Liver (tissue), 3 donors: ENCODE results near the gene CDH4.

Experiments used
- EGR1 ChIP-seq, 2 donors: IDR thresholded peaks; 2 replicates each; pipeline ENCODE4 v1.6.1; 2016 to 2018; ENCODE audit warnings: antibody characterized with exemption in 2 of 2, low read depth in 2 of 2
- GABPA ChIP-seq, 2 donors: IDR thresholded peaks in 1 of 2; conservative IDR thresholded peaks in 1 of 2; 2 replicates each; pipeline ENCODE4 v1.6.1; 2016; ENCODE audit warnings: antibody characterized with exemption in 2 of 2, mild to moderate bottlenecking in 1 of 2, moderate library complexity in 1 of 2
- JUND ChIP-seq, 2 donors: IDR thresholded peaks; 2 replicates each; pipeline ENCODE4 v1.6.1; 2016; ENCODE audit warnings: antibody characterized with exemption in 2 of 2
- RAD21 ChIP-seq, 2 donors: IDR thresholded peaks; 2 replicates each; pipeline ENCODE4 v1.6.1; 2016; ENCODE audit warnings: antibody characterized with exemption in 2 of 2, mild to moderate bottlenecking in 2 of 2
- SP1 ChIP-seq: IDR thresholded peaks from 2 replicates; pipeline ENCODE4 v1.6.1; 2018; ENCODE audit warnings: antibody characterized with exemption, mild to moderate bottlenecking
- YY1 ChIP-seq: IDR thresholded peaks from 2 replicates; pipeline ENCODE4 v1.6.1; 2016; ENCODE audit warnings: antibody characterized with exemption, mild to moderate bottlenecking
- TF ChIP-seq, protein P1 (sequence below): fragments of 150-350 bp; IDR thresholded peaks from 2 replicates; pipeline ENCODE4 v1.5.1; 2017; ENCODE audit warnings: improper control_type of control experiment, low read depth, low read length; ENCODE audit not compliant: missing input control
- TF ChIP-seq, protein P2 (sequence below): IDR thresholded peaks from 2 replicates; pipeline ENCODE4 v1.6.1; 2016; ENCODE audit warnings: antibody characterized with exemption, mild to moderate bottlenecking
- TF ChIP-seq, protein P3 (sequence below): IDR thresholded peaks from 2 replicates; pipeline ENCODE4 v1.6.1; 2016; ENCODE audit warnings: antibody characterized with exemption
- TF ChIP-seq, protein P4 (sequence below): IDR thresholded peaks from 2 replicates; pipeline ENCODE4 v1.6.1; 2016; ENCODE audit warnings: antibody characterized with exemption
- donor health status: healthy.
- donor health status: healthy.

DNA sequence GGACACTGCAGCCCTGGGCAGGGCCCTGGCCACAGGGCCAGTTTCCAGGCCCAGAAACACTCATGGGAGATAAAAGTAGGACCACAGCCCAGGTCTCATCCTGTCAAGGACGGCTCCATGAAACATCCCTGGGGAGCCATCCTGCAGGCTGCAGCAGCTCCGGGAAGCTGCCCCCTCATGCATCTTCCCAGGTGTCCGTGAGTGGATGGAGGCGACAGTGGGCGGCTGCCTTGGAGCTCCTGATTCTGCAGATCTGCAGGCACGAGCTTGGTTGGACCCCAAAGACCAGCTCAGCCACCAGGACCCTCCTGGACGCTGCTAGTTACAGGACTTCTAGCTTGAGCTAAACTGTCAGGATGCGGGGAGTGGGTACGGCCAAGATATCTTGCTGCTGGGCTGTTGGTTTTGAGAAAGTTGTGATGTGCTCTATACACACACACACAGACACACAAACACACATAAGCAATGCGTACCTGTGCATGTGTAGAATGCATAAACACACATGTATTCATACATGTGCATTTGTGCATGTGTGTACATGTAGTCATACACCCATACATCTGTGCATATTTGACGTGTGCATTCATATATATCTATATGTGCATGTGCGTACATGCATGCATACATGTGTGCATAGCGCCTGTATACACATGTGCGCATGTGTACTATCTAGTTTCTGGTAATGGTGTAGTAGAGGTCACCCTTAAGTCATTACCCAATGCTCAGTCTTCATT lies 515.9 kb downstream of the CDH4 start:
- TF ChIP-seq GABPA (IDR thresholded peaks at IDR 0.05 in 1 of 2, conservative IDR thresholded peaks at IDR 0.05 in 1 of 2) (no peak), RAD21 (IDR thresholded peaks at IDR 0.05) (no peak), JUND (IDR thresholded peaks at IDR 0.05) (no peak), SP1 (no peak), YY1 (no peak), EGR1 (IDR thresholded peaks at IDR 0.05; ENCODE audit: low read depth in 2 of 2) (no peak)
- TF ChIP-seq, protein P1, sequence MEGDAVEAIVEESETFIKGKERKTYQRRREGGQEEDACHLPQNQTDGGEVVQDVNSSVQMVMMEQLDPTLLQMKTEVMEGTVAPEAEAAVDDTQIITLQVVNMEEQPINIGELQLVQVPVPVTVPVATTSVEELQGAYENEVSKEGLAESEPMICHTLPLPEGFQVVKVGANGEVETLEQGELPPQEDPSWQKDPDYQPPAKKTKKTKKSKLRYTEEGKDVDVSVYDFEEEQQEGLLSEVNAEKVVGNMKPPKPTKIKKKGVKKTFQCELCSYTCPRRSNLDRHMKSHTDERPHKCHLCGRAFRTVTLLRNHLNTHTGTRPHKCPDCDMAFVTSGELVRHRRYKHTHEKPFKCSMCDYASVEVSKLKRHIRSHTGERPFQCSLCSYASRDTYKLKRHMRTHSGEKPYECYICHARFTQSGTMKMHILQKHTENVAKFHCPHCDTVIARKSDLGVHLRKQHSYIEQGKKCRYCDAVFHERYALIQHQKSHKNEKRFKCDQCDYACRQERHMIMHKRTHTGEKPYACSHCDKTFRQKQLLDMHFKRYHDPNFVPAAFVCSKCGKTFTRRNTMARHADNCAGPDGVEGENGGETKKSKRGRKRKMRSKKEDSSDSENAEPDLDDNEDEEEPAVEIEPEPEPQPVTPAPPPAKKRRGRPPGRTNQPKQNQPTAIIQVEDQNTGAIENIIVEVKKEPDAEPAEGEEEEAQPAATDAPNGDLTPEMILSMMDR, result no peak
- TF ChIP-seq, protein P2, sequence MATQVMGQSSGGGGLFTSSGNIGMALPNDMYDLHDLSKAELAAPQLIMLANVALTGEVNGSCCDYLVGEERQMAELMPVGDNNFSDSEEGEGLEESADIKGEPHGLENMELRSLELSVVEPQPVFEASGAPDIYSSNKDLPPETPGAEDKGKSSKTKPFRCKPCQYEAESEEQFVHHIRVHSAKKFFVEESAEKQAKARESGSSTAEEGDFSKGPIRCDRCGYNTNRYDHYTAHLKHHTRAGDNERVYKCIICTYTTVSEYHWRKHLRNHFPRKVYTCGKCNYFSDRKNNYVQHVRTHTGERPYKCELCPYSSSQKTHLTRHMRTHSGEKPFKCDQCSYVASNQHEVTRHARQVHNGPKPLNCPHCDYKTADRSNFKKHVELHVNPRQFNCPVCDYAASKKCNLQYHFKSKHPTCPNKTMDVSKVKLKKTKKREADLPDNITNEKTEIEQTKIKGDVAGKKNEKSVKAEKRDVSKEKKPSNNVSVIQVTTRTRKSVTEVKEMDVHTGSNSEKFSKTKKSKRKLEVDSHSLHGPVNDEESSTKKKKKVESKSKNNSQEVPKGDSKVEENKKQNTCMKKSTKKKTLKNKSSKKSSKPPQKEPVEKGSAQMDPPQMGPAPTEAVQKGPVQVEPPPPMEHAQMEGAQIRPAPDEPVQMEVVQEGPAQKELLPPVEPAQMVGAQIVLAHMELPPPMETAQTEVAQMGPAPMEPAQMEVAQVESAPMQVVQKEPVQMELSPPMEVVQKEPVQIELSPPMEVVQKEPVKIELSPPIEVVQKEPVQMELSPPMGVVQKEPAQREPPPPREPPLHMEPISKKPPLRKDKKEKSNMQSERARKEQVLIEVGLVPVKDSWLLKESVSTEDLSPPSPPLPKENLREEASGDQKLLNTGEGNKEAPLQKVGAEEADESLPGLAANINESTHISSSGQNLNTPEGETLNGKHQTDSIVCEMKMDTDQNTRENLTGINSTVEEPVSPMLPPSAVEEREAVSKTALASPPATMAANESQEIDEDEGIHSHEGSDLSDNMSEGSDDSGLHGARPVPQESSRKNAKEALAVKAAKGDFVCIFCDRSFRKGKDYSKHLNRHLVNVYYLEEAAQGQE, result no peak
- TF ChIP-seq, protein P3, sequence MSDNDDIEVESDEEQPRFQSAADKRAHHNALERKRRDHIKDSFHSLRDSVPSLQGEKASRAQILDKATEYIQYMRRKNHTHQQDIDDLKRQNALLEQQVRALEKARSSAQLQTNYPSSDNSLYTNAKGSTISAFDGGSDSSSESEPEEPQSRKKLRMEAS, result no peak
- TF ChIP-seq, protein P4, sequence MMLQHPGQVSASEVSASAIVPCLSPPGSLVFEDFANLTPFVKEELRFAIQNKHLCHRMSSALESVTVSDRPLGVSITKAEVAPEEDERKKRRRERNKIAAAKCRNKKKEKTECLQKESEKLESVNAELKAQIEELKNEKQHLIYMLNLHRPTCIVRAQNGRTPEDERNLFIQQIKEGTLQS, result no peak
